Hepatocyte (in vitro differentiated cells): Measurements from ENCODE around the gene KLHDC1. TPM values are rescaled to one million over a fixed set of nuclear protein-coding genes. Genes with fewer than 3 reads are reported as not detected.

ENCODE experiments used
- DNase-seq: peaks from one replicate; pipeline ENCODE4 v3.0.0-alpha.2; 2016; ENCODE audit warnings: low spot score
- H2AFZ ChIP-seq: fragments of 200-600 bp; sonication (generic); 2 replicates; pipeline ENCODE4 v1.6.0; 2016; ENCODE audit warnings: antibody characterized with exemption, mild to moderate bottlenecking
- H3K27ac ChIP-seq: fragments of 200-600 bp; sonication (generic); 2 replicates; pipeline ENCODE4 v1.5.1; 2016; ENCODE audit warnings: mild to moderate bottlenecking
- H3K27me3 ChIP-seq: fragments of 200-600 bp; sonication (generic); 2 replicates; pipeline ENCODE4 v1.6.1; 2016
- H3K36me3 ChIP-seq: fragments of 200-600 bp; sonication (generic); replicated peaks from 2 replicates; pipeline ENCODE4 v1.5.1; 2016; ENCODE audit warnings: low read depth; ENCODE audit not compliant: insufficient read depth
- H3K4me1 ChIP-seq: fragments of 200-600 bp; sonication (generic); 2 replicates; pipeline ENCODE4 v1.5.1; 2016; ENCODE audit warnings: mild to moderate bottlenecking, moderate library complexity; ENCODE audit not compliant: insufficient read depth
- H3K4me2 ChIP-seq: fragments of 200-600 bp; sonication (generic); 2 replicates; pipeline ENCODE4 v1.6.0; 2016
- H3K4me3 ChIP-seq: fragments of 200-600 bp; sonication (generic); 2 replicates; pipeline ENCODE4 v1.5.1; 2016; ENCODE audit warnings: mild to moderate bottlenecking
- H3K79me2 ChIP-seq: fragments of 200-600 bp; sonication (generic); 2 replicates; pipeline ENCODE4 v1.6.0; 2017; ENCODE audit warnings: mild to moderate bottlenecking
- H3K9me2 ChIP-seq: fragments of 200-600 bp; sonication (generic); replicated peaks from 2 replicates; pipeline ENCODE4 v1.6.0; 2017; ENCODE audit warnings: mild to moderate bottlenecking; ENCODE audit not compliant: insufficient read depth
- H3K9me3 ChIP-seq: fragments of 200-600 bp; sonication (generic); 2 replicates; pipeline ENCODE4 v1.5.1; 2016; ENCODE audit warnings: low read depth, mild to moderate bottlenecking
- H4K20me1 ChIP-seq: fragments of 200-600 bp; sonication (generic); 2 replicates; pipeline ENCODE4 v1.6.0; 2016; ENCODE audit warnings: mild to moderate bottlenecking; ENCODE audit not compliant: insufficient read depth, poor library complexity, severe bottlenecking
- CTCF ChIP-seq: fragments of 200-600 bp; sonication (generic); IDR thresholded peaks from 2 replicates; pipeline ENCODE4 v1.5.1; 2016; ENCODE audit warnings: antibody characterized with exemption, mild to moderate bottlenecking; ENCODE audit not compliant: poor library complexity
- EZH2 ChIP-seq: fragments of 200-600 bp; sonication (generic); IDR thresholded peaks from 2 replicates; pipeline ENCODE4 v1.6.1; 2016; ENCODE audit warnings: antibody characterized with exemption, mild to moderate bottlenecking, borderline replicate concordance
- EZH2phosphoT487 ChIP-seq: fragments of 200-600 bp; sonication (generic); IDR thresholded peaks from one replicate; pipeline ENCODE4 v1.6.1; 2018; ENCODE audit warnings: antibody characterized with exemption, mild to moderate bottlenecking, low read depth, moderate library complexity; ENCODE audit not compliant: unreplicated experiment, severe bottlenecking
- WGBS: methylation state at CpG from one replicate; pipeline ENCODE4 v1.1.6; 2016; ENCODE audit warnings: low lambda C conversion rate; ENCODE audit errors: missing lambda C conversion rate; 5-methylcytosine and 5-hydroxymethylcytosine counted together
- polyA plus RNA-seq: library from polyadenylated mRNA; unstranded; fragments of >200 nt; fragmentation: Nextera tagmentation; extraction: Ambion mirVana; gene quantifications from 2 replicates; pipeline ENCODE4 v1.2.1, GENCODE V29; 2016
- total RNA-seq: library from RNA; depleted of rRNA; stranded (reverse); fragments of >200 nt; gene quantifications from 2 replicates; pipeline ENCODE4 v1.2.3, GENCODE V29; 2014

KLHDC1 gene
- total and polyA plus RNA-seq, 2 experiments from 2014 or later = 4.6 to 5.4 TPM

DNA sequence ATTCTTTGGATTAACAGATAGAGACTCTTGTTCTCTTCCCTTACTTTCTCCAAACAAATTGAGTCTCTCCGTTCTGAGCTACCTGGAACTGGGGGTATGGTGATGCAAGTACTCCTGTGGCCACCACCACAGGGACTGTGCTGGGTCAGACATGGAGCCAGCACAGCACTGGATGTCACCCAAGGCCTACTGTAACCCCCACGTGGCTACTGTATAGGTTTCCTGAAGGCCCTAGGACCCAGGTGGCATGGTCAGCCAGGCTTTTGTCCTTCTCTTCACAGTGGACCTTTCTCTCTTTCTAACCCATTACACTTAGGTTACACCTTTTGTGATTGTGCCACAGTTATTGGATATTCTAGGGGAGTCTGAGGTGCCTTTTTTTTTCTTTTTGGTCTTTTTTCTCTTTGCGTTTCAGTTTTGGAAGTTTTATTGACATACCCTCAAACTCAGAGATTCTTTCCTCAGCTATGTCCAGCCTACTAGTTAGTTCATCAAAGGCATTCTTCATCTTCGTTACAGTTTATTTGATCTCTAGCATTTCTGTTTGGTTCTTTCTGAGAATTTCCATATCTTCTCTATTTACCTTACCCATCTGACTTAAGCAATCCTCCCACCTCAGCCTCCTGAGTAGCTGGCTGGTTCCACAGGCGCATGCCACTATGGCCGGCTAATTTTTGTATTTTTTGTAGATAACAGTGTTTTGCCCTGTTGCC is 69.1 kb downstream of the KLHDC1 start:
- no peaks in the 10 kb centered on the region for H4K20me1 ChIP-seq
- no peaks in the 10 kb centered on the region for H3K79me2 ChIP-seq
- H3K27me3 ChIP-seq = no peaks in the 10 kb centered on the region
- H3K4me1 ChIP-seq = peaks cover 7% of the 10 kb centered on the region
- H3K36me3 ChIP-seq = no peaks in the 10 kb centered on the region
- WGBS = 77% methylated on average over 6 of the region's 6 CpGs
- H3K4me2 ChIP-seq = no peak overlapping the region
- H3K27ac ChIP-seq = no peak overlapping the region
- H3K9me2 ChIP-seq = no peaks in the 10 kb centered on the region
- no peak for DNase-seq
- no peaks in the 10 kb centered on the region for H3K9me3 ChIP-seq
- no peak for TF ChIP-seq EZH2phosphoT487
- H2AFZ ChIP-seq = no peak overlapping the region
- H3K4me3 ChIP-seq = no peak overlapping the region

GRCh38 chr14:49766839-49767238 is 73.9 kb downstream of the KLHDC1 start:
- 84% methylated on average over 10 of the region's 10 CpGs for whole genome bisulfite sequencing
- peak; percentile 11 for DNase-seq
- Histone ChIP-seq H3K4me2 (peak overlapping the region; percentile 91), H3K4me3 (peak overlapping the region; percentile 38), H4K20me1 (no peaks in the 10 kb centered on the region), H3K27ac (peak overlapping the region; percentile 100), H2AFZ (peak overlapping the region; percentile 94), H3K27me3 (no peaks in the 10 kb centered on the region), H3K9me2 (no peaks in the 10 kb centered on the region), H3K4me1 (peaks cover 23% of the 10 kb centered on the region), H3K36me3 (no peaks in the 10 kb centered on the region), H3K9me3 (no peaks in the 10 kb centered on the region), H3K79me2 (peaks cover 36% of the 10 kb centered on the region)
- TF ChIP-seq EZH2phosphoT487 = no peak

- Histone ChIP-seq H3K4me1 (peaks cover 26% of the 10 kb centered on the region), H3K4me2 (peak overlapping the region; percentile 91), H2AFZ (peak overlapping the region; percentile 94), H3K79me2 (peaks cover 39% of the 10 kb centered on the region), H3K27ac (peak overlapping the region; percentile 100), H3K36me3 (no peaks in the 10 kb centered on the region), H3K9me3 (no peaks in the 10 kb centered on the region), H3K9me2 (no peaks in the 10 kb centered on the region), H3K4me3 (peak overlapping the region; percentile 38), H3K27me3 (no peaks in the 10 kb centered on the region), H4K20me1 (no peaks in the 10 kb centered on the region)
- DNase-seq = no peak
- 1% methylated on average over 9 of the region's 9 CpGs for WGBS
- no peak for TF ChIP-seq EZH2phosphoT487
- no peak for TF ChIP-seq EZH2
- TF ChIP-seq CTCF = no peak
Observed at GRCh38 chr14:49767270-49767570, 74.3 kb downstream of the KLHDC1 start.

DNA sequence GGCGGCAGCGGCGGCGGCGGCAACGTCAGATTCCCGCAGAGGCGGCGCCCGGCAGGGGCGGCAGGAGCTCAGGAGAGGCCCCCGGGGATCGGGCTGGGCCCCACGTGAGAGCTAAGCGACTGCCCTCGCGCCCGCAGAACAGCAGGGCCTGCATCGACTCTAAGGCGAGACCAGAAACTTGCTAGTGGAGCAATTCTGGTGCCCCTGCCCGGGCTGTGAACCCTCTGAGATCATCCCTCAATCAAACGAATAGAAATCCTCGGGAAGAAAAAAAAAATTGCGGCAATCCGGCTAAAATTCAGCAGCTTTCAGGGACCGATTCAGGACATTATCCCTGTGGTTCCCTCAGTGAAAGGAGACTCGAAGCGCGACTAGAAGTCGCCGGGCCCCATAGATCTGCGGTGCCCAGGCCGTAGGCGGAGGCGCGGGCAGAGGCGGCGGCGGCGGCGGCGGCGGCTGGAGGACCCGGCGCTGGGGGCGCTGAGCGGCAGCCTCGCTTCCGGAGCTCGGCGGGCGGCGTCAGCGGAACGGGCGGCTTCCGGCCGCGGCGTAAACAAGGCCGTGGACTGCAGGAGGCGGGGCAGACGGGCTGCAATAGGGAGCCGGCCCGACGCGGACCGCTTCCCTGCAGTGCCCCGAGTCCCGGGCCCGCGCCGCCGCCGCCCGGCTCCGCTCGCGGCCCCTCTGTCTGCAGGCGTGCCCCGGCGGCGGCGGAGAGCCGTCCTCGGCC is 74.8 kb downstream of the KLHDC1 start, which contains the start of gene KLHDC2:
TSS of gene KLHDC2 (plus strand) at position 583 of the 730 bp plus-strand sequence. CDS start 316 bp downstream, outside the sequence.
- Histone ChIP-seq H3K9me3 (no peaks in the 10 kb centered on the region), H3K36me3 (no peaks in the 10 kb centered on the region), H2AFZ (peak within 1 kb of the TSS; percentile 94), H3K4me2 (peak within 1 kb of the TSS; percentile 91), H4K20me1 (no peaks in the 10 kb centered on the region), H3K9me2 (no peaks in the 10 kb centered on the region), H3K4me1 (peaks cover 26% of the 10 kb centered on the region), H3K27ac (peak within 1 kb of the TSS; percentile 100), H3K4me3 (peak within 1 kb of the TSS; percentile 92), H3K27me3 (no peaks in the 10 kb centered on the region), H3K79me2 (peaks cover 45% of the 10 kb centered on the region)
- no peak for TF ChIP-seq EZH2
- peak; percentile 48 for TF ChIP-seq CTCF
- peak; percentile 96 for DNase-seq
- WGBS = under 1% methylated on average over 50 of the region's 86 CpGs
